IPS DF 6.9 (cell line): Measurements from ENCODE around the gene CCDC85B.
"Not testable (repeated sequence)": the region's sequence is repeated elsewhere in the genome, so short reads cannot be mapped to it uniquely, and the experiment has no call there.

Source experiments
- DNase-seq: peaks from one replicate; pipeline ENCODE4 v3.0.0-alpha.2; 2013; ENCODE audit warnings: low read depth, low spot score
- H3K27ac ChIP-seq: one replicate; pipeline ENCODE4 v1.5.1; 2013; ENCODE audit warnings: low read length, control low read depth
- H3K27me3 ChIP-seq: 2 replicates; pipeline ENCODE4 v1.6.1; 2013; ENCODE audit warnings: mild to moderate bottlenecking, low read length; ENCODE audit not compliant: control insufficient read depth, insufficient read depth
- H3K36me3 ChIP-seq: 2 replicates; pipeline ENCODE4 v1.6.1; 2013; ENCODE audit warnings: low read length; ENCODE audit not compliant: control insufficient read depth, insufficient read depth
- H3K4me1 ChIP-seq: 2 replicates; pipeline ENCODE4 v1.6.1; 2013; ENCODE audit warnings: low read length; ENCODE audit not compliant: control insufficient read depth, insufficient read depth
- H3K4me3 ChIP-seq: 2 replicates; pipeline ENCODE4 v1.5.1; 2013; ENCODE audit warnings: mild to moderate bottlenecking, low read length
- H3K9me3 ChIP-seq: 2 replicates; pipeline ENCODE4 v1.6.1; 2013; ENCODE audit warnings: low read length, inconsistent platforms; ENCODE audit not compliant: control insufficient read depth, insufficient read depth
- WGBS: extraction: QIAGEN DNeasy Blood & Tissue Kit; methylation state at CpG from one replicate; pipeline ENCODE4 v1.1.7; 2013; ENCODE audit warnings: mixed read lengths, missing lambda C conversion rate; ENCODE audit not compliant: insufficient read length, insufficient coverage; 5-methylcytosine and 5-hydroxymethylcytosine counted together

The CCDC85B gene

DNA sequence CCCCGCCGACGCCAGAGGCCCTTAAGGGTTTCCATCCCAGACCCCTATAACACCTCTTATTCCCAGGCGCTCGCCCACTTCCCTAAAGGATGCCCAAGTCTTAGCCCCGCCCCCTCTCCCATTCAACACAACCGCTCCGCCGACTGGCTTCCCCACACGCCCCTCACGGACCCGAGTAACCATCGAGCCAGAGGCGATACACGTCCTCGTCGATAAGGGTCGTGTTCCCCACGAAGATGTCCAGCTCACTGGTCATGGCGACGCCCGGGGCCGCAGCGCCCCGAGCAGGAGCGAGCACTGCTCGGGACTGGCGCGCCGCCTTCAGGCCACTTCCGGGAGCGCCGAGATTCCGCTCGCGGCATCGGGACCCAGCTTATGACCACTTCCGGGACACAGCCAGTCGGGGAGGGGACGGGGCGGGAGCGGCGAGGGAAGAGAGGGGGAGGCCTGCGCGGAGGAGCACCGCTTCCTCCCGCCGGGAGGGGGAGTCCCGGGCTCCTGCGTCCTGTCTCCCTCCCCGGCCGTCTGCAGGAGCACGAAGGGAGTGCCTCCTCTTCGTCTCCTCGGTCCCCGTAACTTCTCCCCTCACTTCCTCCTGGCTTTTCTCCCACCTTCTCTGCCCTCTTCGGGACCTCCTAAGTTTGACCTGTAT is 2.2 kb upstream of the CCDC85B start, which contains the start of gene FIBP:
Gene FIBP (minus strand): TSS at position 309 of the 652 bp plus-strand sequence. CDS start 53 bp downstream, at position 256.
- Histone ChIP-seq H3K4me3 (peak within 1 kb of the TSS; percentile 77), H3K36me3 (peaks cover 17% of the 10 kb centered on the region), H3K4me1 (peaks cover 14% of the 10 kb centered on the region), H3K27ac (no peak within 1 kb of the TSS), H3K27me3 (peaks cover 5% of the 10 kb centered on the region; the same call in 1 of the 2 replicates), H3K9me3 (no peaks in the 10 kb centered on the region)
- WGBS, result no CpG with 5 or more reads among the region's 57 CpGs
- no peak for DNase-seq

DNA sequence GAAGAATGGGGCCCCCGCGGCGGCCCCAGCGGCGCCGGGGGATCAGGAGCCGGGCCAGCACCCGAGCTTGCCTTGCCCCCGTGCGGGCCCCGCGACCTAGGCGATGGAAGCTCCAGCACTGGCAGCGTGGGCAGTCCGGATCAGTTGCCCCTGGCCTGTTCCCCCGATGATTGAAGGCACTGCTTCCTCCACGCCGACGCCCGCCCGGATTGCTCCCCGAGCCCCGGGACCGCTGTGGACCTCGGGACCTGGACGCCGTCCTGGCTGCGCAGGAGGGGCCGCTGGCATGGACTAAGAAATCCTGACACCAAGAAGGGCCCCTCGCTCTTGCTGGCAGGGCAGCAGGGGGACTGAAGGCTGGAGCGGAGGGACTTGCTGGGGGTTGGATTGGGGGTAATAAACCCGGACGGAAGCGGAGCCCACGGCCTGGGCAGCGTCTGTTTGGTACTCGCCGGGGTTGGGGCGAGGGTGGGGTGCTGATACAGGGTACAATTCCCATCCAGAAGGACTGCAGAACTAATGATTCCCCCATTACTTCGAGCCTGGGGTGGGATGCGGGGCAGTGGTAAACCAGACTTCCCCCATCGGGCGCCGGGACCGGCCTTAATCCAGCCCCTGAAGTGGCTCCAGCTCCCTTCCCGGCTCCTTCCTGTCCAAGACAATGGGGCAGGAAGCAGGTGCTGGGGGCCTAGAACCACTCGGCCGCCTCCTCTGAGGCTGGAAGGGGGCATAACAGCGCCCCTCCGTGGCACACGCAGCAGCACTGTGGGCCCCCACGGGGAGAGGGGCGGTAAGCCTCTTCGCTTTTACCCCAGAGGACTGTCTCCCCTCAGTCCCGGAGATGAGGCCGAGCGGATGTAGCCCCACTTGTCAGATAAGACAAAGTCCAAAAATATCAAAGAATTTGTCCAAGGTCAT is 1.0 kb downstream of the CCDC85B start:
- Histone ChIP-seq H3K4me3 (peak overlapping the region; percentile 46), H3K27me3 (peaks cover 5% of the 10 kb centered on the region; the same call in 1 of the 2 replicates), H3K36me3 (no peaks in the 10 kb centered on the region), H3K27ac (no peak overlapping the region), H3K4me1 (peaks cover 11% of the 10 kb centered on the region), H3K9me3 (no peaks in the 10 kb centered on the region)
- no CpG with 5 or more reads among the region's 57 CpGs for WGBS
- no peak for DNase-seq

DNA sequence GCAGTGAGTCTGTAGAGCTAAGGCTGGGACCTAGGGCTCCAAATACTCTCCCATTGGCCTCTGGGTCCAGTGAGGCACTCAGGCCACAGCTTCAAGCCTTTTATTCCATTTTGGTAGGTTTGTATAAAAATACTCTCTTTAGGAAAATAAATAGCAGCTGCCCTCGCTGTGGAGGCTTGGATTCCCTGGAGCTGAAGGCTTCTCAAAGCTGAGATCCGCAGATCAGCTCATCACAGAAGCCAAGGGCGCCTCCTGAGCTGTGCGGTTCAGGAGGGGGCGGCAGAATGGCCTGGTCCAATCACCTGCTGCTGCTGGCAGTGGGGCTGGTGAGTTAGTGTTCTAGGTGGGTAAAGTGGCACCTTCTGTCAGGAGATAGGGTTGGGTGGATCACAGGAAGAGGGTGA is 1.7 kb downstream of the CCDC85B start:
- not testable (repeated sequence) for H3K4me3 ChIP-seq, DNase-seq, H3K36me3 ChIP-seq, H3K9me3 ChIP-seq, H3K27ac ChIP-seq, H3K27me3 ChIP-seq
- H3K4me1 ChIP-seq, result peaks cover 11% of the 10 kb centered on the region
- no CpG with 5 or more reads among the region's 5 CpGs for WGBS

DNA sequence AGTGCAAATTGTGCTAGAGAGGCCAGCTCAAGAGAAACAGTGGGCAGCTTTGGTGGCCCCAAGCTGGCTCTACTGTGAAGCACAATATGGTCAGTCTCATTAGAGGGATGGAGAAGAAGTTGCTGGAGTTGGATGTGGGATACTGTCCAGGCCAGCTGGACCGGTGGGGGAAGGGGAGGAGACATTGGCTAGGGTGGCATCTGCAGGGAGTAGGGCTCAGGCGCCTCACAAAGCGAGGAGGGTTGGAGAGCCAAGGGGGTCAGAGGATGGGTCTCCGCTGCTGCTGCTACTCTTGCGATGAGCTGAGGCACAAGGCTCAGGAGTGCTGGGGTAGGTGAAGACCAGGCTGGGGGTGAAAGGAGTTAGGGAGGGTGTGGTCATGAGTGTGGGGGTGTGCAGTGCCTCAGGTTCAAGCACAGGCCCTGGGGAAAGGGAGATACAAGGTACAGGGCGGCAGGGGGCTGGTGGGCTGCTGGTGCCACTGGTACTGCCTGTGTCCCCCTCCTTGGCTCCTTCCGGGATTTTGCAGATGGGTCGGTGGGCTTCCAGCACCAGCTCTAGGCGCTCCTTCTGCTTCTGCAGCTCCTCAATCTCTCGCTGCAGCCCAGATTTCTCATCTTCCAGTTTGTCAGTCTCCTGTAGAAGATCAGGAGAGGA is 2.3 kb downstream of the CCDC85B start:
- no peak overlapping the region for H3K27ac ChIP-seq
- H3K27me3 ChIP-seq, result peaks cover 5% of the 10 kb centered on the region; the same call in 1 of the 2 replicates
- no peak overlapping the region for H3K4me3 ChIP-seq
- H3K36me3 ChIP-seq, result no peaks in the 10 kb centered on the region
- DNase-seq, result no peak
- H3K4me1 ChIP-seq, result peaks cover 8% of the 10 kb centered on the region
- no peaks in the 10 kb centered on the region for H3K9me3 ChIP-seq
- WGBS, result no CpG with 5 or more reads among the region's 10 CpGs

DNA sequence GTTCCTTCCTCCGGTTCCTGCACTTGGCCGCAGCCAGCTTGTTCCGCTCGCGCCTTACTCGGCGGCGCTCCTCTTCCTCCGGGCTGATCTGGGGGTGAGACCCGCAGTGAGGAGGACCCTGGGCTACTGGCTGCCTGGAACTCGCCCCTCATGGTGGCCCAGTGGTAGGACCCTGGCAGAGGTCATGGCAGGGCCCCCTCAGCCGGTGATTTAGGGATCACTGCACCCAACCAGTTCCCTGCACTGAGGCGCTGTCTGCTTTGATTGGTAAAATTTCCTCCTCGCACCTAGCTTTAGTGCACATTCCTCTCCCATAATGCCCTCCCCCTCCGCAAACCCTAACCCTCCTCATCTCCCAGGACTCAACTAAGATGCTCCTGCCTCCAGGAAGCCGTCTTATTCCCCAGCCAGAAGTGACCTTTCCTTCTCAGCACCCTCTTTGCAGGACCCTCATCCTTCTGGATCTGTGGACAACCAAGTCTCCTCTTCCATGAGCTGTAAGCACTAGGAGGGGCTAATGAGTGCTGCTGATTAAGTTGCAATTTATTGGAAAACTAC is 3.6 kb downstream of the CCDC85B start:
- Histone ChIP-seq H3K9me3 (no peaks in the 10 kb centered on the region), H3K4me1 (peaks cover 8% of the 10 kb centered on the region), H3K27me3 (peaks cover 7% of the 10 kb centered on the region; the same call in 1 of the 2 replicates), H3K4me3 (no peak overlapping the region), H3K27ac (no peak overlapping the region), H3K36me3 (no peaks in the 10 kb centered on the region)
- DNase-seq, result no peak
- WGBS, result no CpG with 5 or more reads among the region's 16 CpGs

DNA sequence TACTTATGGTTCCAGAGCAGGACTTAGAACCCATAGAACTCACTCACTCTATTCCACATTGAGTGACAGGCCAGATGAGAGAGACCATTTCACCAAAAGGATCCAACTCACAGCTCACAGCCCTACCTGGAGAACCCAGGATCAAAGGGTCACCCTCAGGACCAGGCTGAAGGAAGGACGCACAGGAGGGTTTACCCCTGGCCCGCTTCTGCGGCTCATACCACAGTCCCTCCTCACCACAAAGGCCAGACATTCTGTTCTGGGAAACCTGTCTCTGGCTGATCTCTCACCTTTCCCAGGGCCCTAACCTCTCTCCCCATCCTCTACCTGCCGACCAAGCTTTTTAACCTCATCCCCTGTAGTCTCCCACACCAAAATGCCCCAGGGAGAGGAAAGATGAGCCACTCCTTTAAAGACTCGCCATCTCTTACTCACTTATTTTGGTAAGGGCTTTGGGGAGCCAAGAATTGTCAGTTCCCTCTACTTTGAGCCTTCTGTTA is 5.1 kb downstream of the CCDC85B start:
- no peaks in the 10 kb centered on the region for H3K36me3 ChIP-seq
- no peak for DNase-seq
- H3K4me3 ChIP-seq, result no peak overlapping the region
- no peaks in the 10 kb centered on the region for H3K9me3 ChIP-seq
- peaks cover 5% of the 10 kb centered on the region; the same call in 1 of the 2 replicates for H3K4me1 ChIP-seq
- peaks cover 5% of the 10 kb centered on the region; the same call in 1 of the 2 replicates for H3K27me3 ChIP-seq
- H3K27ac ChIP-seq, result no peak overlapping the region
- no CpG with 5 or more reads among the region's 5 CpGs for WGBS

DNA sequence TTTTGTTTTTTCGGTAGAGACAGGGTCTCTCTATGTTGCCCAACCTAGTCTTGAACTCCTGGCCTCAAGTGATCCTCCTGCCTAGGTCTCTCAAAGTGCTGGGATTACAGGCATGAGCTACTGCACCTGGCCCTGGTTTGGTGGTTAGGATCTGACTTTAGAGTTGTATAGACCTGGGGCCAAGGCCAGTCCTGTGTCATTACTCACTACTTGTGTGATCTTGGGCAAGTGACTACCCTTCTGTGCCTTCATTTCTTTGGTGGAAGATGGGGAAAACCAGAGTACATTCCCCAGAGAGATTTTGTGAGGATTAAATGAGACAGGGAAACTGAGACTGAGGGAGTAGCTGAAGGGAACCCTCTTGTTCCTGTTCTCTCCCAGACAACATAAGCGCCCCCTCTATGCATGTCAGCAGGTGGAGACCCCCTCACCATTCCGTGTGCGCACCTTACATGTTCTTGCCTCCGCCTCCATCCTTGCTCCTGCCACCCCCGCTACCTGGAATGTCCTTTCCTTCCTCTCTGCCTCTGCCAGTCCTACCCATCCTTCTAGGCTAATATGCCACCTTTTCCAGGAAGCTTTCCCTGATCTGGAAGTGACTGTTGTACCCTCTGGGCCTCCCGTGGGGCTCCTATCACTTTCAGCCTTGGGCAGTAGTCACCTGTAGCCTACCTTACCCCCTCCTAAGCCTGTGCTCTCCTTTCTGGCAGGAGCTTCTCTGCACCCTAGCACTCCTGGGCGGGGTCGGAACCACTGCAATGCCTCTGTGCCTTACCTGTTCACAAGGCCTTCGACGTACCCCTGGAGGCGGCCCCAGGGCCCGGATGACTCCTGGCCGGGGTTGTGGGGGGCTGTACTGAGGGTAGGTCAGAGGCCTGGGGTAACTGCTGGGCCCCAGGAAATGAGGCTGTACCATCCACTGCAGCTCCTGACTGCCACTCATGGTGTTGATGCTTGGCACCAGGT is 5.8 kb downstream of the CCDC85B start:
- H3K4me1 ChIP-seq, result peaks cover 5% of the 10 kb centered on the region; the same call in 1 of the 2 replicates
- H3K27ac ChIP-seq, result no peak overlapping the region
- no peak overlapping the region for H3K4me3 ChIP-seq

DNA sequence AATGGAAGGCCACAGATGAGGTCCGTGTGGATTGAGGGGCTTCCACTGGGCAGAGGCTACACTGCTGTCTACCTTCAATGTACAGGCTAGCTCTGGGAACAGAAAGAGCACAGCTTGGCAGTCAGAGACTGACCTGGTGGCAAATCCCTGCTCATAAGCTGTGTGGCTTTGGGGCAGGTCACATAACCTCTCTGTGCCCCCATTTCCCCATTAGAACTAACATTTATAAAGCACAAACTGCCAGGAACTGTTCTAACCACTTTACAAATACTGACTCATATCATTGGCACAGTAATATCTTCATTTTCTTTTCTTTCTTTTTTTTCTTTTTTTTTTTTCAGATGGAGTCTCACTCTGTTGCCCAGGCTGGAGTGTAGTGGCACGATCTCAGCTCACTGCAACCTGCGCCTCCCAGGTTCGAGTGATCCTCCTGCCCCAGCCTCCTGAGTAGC is 6.6 kb downstream of the CCDC85B start:
- WGBS, result no CpG with 5 or more reads among the region's 4 CpGs
- Histone ChIP-seq H3K27me3 (peaks cover 11% of the 10 kb centered on the region; the same call in 1 of the 2 replicates), H3K27ac (no peak overlapping the region), H3K36me3 (no peaks in the 10 kb centered on the region), H3K9me3 (no peaks in the 10 kb centered on the region), H3K4me1 (peaks cover 4% of the 10 kb centered on the region; the same call in 1 of the 2 replicates), H3K4me3 (no peak overlapping the region)
- DNase-seq, result no peak

More for the DNA sequence above, 5.8 kb downstream of the CCDC85B start:
- WGBS, result no CpG with 5 or more reads among the region's 14 CpGs
- H3K9me3 ChIP-seq, result no peaks in the 10 kb centered on the region
- no peak for DNase-seq
- H3K27me3 ChIP-seq, result peaks cover 7% of the 10 kb centered on the region; the same call in 1 of the 2 replicates
- no peaks in the 10 kb centered on the region for H3K36me3 ChIP-seq
